ENCODE data around the gene COL15A1.

GRCh38 chr9:98907055-98907454 lies 36.7 kb upstream of the COL15A1 start:
- TF ChIP-seq EZH2 (IDR thresholded peaks at IDR 0.05; ENCODE audit: borderline replicate concordance, low read depth, low read length, poor library complexity, severe bottlenecking), result no peak
- TF ChIP-seq CTCF (conservative IDR thresholded peaks at IDR 0.05; ENCODE audit: low read depth, low read length), result no peak

Measured in A673 (cell line).